ENCODE data around the gene ARSH.
"Not testable (repeated sequence)": the region's sequence is repeated elsewhere in the genome, so short reads cannot be mapped to it uniquely, and the experiment has no call there.

ARSH gene

DNA sequence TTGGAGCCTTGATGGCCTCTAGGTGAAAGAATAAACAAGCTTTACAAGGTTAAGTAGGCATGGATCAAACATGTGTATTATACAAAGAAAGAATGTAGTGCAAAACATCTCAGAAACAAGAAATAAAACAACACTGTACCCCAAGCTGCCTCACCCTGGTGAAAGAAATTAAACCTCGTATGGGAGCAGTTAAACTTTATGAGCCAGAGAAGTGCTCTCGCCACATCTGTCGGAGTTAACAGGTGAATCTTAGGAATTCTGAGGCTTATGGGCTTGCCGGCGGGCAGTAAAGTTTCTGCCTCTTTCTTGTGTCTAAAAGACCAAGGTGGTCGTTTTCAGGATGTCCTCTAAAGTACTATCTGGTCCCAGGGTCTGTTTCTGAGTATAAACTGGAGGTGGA is 34.0 kb upstream of the ARSH start:
- H3K27me3 ChIP-seq (ENCODE audit: insufficient read depth, poor library complexity, severe bottlenecking) = no peaks in the 10 kb centered on the region
- H3K4me1 ChIP-seq (ENCODE audit: insufficient read depth, poor library complexity, severe bottlenecking) = no peaks in the 10 kb centered on the region
- H3K36me3 ChIP-seq (ENCODE audit: low read depth) = no peaks in the 10 kb centered on the region
- TF ChIP-seq, protein P1, sequence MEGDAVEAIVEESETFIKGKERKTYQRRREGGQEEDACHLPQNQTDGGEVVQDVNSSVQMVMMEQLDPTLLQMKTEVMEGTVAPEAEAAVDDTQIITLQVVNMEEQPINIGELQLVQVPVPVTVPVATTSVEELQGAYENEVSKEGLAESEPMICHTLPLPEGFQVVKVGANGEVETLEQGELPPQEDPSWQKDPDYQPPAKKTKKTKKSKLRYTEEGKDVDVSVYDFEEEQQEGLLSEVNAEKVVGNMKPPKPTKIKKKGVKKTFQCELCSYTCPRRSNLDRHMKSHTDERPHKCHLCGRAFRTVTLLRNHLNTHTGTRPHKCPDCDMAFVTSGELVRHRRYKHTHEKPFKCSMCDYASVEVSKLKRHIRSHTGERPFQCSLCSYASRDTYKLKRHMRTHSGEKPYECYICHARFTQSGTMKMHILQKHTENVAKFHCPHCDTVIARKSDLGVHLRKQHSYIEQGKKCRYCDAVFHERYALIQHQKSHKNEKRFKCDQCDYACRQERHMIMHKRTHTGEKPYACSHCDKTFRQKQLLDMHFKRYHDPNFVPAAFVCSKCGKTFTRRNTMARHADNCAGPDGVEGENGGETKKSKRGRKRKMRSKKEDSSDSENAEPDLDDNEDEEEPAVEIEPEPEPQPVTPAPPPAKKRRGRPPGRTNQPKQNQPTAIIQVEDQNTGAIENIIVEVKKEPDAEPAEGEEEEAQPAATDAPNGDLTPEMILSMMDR (IDR thresholded peaks at IDR 0.05; ENCODE audit: poor library complexity, severe bottlenecking) = no peak
- no peak overlapping the region for H3K4me3 ChIP-seq (ENCODE audit: severe bottlenecking)
- H3K9me3 ChIP-seq (ENCODE audit: severe bottlenecking) = no peaks in the 10 kb centered on the region
- ATAC-seq (ENCODE audit: low read depth) (no peak), DNase-seq (ENCODE audit: low spot score) (no peak)
- H3K27ac ChIP-seq (ENCODE audit: poor library complexity, severe bottlenecking) = no peak overlapping the region

DNA sequence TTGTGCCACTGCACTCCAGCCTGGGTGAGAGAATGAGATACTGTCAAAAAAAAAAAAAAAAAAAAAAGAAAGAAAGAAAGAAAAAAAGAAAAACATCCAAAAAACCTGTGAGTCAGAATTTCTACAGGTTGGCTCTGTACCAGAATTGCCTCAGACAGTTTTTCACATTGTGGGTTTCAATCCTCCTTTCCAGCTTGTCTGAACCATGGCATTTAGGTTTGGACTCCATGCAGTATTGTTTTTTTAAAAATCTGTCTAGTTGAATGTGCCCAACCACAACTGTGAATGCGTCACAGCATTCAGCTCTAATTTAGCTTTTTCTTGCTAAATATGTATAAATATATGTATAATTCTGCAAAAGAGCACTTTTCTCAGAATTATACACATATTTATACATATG is 31.4 kb upstream of the ARSH start:
- H3K9me3 ChIP-seq (ENCODE audit: severe bottlenecking) = no peaks in the 10 kb centered on the region
- no peaks in the 10 kb centered on the region for H3K36me3 ChIP-seq (ENCODE audit: low read depth)
- no peak for DNase-seq (ENCODE audit: low spot score)
- TF ChIP-seq, protein P1 (IDR thresholded peaks at IDR 0.05; ENCODE audit: poor library complexity, severe bottlenecking) = no peak
- H3K4me3 ChIP-seq (ENCODE audit: severe bottlenecking) = no peak overlapping the region
- H3K27me3 ChIP-seq (ENCODE audit: insufficient read depth, poor library complexity, severe bottlenecking) = no peaks in the 10 kb centered on the region
- H3K4me1 ChIP-seq (ENCODE audit: insufficient read depth, poor library complexity, severe bottlenecking) = no peaks in the 10 kb centered on the region
- no peak for ATAC-seq (ENCODE audit: low read depth)
- no peak overlapping the region for H3K27ac ChIP-seq (ENCODE audit: poor library complexity, severe bottlenecking)

DNA sequence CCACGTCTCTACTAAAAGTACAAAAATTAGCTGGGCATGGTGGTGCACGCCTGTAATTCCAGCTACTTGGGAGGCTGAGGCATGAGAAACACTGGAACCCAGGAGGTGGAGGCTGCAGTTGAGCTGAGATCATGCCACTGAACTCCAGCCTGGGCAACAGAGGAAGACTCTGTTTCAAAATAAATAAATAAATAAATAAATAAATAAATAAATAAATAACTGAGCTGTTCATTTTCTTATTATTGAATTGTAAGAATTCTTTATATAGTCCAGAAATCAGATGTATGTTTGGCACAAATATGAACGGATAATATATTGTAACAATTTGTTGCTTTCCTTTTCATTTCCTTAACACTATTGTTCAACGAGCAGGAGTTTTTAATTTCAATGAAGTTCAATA is 27.7 kb upstream of the ARSH start:
- not testable (repeated sequence) for H3K9me3 ChIP-seq (ENCODE audit: severe bottlenecking); ATAC-seq (ENCODE audit: low read depth); H3K4me1 ChIP-seq (ENCODE audit: insufficient read depth, poor library complexity, severe bottlenecking); DNase-seq (ENCODE audit: low spot score); H3K4me3 ChIP-seq (ENCODE audit: severe bottlenecking); H3K27me3 ChIP-seq (ENCODE audit: insufficient read depth, poor library complexity, severe bottlenecking); H3K27ac ChIP-seq (ENCODE audit: poor library complexity, severe bottlenecking); H3K36me3 ChIP-seq (ENCODE audit: low read depth)

DNA sequence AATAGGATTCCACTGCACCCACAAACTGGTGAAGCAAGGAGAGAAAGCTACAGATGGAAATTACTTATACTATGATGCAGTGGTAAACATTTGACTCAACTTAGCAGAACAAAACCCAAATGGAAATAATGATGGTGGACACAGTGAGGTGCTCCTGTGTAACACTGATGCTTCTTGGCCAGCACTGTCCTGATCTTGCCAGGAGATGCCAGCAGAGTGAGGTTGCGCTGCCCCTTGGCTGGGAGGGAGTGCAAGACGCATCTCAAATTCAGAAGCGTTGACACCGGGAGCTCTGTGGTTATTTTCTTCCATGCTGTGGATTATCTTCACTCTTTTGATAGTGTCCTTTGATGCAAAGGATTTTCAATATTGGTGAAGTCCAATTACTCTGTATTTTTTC is 22.0 kb upstream of the ARSH start:
- DNase-seq (ENCODE audit: low spot score) (no peak), ATAC-seq (ENCODE audit: low read depth) (no peak)
- TF ChIP-seq, protein P1 (IDR thresholded peaks at IDR 0.05; ENCODE audit: poor library complexity, severe bottlenecking) = no peak
- Histone ChIP-seq H3K4me3 (ENCODE audit: severe bottlenecking) (no peak overlapping the region), H3K36me3 (ENCODE audit: low read depth) (no peaks in the 10 kb centered on the region), H3K27me3 (ENCODE audit: insufficient read depth, poor library complexity, severe bottlenecking) (no peaks in the 10 kb centered on the region), H3K4me1 (ENCODE audit: insufficient read depth, poor library complexity, severe bottlenecking) (no peaks in the 10 kb centered on the region), H3K27ac (ENCODE audit: poor library complexity, severe bottlenecking) (no peak overlapping the region), H3K9me3 (ENCODE audit: severe bottlenecking) (no peaks in the 10 kb centered on the region)

DNA sequence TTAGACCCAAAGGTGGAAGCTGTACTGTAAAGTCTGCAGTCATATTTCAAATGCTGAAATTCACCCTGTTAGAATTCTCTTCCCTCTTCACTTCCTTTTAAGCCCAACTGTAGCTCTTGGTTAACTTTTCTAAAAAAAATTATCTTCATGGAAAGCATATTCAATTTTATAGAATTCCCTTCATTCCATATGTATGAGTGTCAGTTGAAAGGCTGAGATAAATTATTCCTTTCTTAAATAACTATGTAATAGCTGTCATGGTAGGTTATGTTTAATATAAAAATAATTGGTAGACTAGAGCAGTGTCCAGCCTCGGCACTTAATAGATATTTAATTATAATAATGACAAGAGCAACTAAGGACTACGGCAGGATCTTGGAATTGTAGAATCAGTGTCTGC is 16.8 kb upstream of the ARSH start:
- no peaks in the 10 kb centered on the region for H3K4me1 ChIP-seq (ENCODE audit: insufficient read depth, poor library complexity, severe bottlenecking)
- H3K36me3 ChIP-seq (ENCODE audit: low read depth) = no peaks in the 10 kb centered on the region
- DNase-seq (ENCODE audit: low spot score) (no peak), ATAC-seq (ENCODE audit: low read depth) (no peak)
- TF ChIP-seq, protein P1 (IDR thresholded peaks at IDR 0.05; ENCODE audit: poor library complexity, severe bottlenecking) = no peak
- H3K27me3 ChIP-seq (ENCODE audit: insufficient read depth, poor library complexity, severe bottlenecking) = no peaks in the 10 kb centered on the region
- H3K27ac ChIP-seq (ENCODE audit: poor library complexity, severe bottlenecking) = no peak overlapping the region
- no peak overlapping the region for H3K4me3 ChIP-seq (ENCODE audit: severe bottlenecking)
- H3K9me3 ChIP-seq (ENCODE audit: severe bottlenecking) = no peaks in the 10 kb centered on the region
